ENCODE measurements around the gene WFDC8.

DNA sequence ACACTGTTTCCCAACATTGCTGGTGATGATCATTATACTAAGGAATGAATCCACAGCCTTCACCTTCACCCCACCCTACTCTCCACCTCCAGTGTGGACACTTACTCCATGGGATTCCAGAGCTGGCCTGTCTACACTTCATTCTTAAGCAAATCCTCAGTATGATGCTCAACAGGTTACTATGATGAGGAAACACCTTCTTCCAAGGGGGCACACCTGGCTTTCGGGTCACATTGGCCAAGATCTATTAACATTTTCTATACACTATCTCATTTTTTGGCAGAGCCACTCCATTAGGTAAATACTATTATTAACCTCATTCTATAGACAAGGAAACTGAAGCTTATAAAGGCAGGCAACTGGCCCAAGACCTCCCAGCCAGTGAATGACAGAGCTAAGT is 23.9 kb downstream of the WFDC8 start:
- no peak for TF ChIP-seq CTCF (IDR thresholded peaks at IDR 0.05)
- no peak for TF ChIP-seq POLR2A (IDR thresholded peaks at IDR 0.05)

Measured in thyroid gland (tissue), 4 donors.